Suprapubic skin (tissue), 4 donors: ENCODE measurements around the gene TTC23. TPM values are rescaled to one million over a fixed set of nuclear protein-coding genes. Genes with fewer than 3 reads are reported as not detected.
A peak's percentile ranks its signal among the peaks of the same experiment; 100 is the strongest.

Experiments
- DNase-seq, 2 donors: peaks; one replicate each; pipeline ENCODE4 v3.0.0-alpha.2; 2019; ENCODE audit warnings: low spot score in 2 of 2
- H3K27ac ChIP-seq: fragments of 200-600 bp; sonication (generic); one replicate; pipeline ENCODE4 v1.5.1; 2019
- H3K27me3 ChIP-seq: fragments of 200-600 bp; sonication (generic); one replicate; pipeline ENCODE4 v1.5.1; 2019
- H3K36me3 ChIP-seq: fragments of 200-600 bp; sonication (generic); one replicate; pipeline ENCODE4 v1.5.1; 2019
- H3K4me1 ChIP-seq: fragments of 200-600 bp; sonication (generic); one replicate; pipeline ENCODE4 v1.5.1; 2019
- H3K4me3 ChIP-seq: fragments of 200-600 bp; sonication (generic); one replicate; pipeline ENCODE4 v1.5.1; 2019; ENCODE audit warnings: mild to moderate bottlenecking
- H3K9me3 ChIP-seq: fragments of 200-600 bp; sonication (generic); one replicate; pipeline ENCODE4 v1.5.1; 2019
- EP300 ChIP-seq: sonication (generic); formaldehyde crosslinking; IDR thresholded peaks from one replicate; pipeline ENCODE4 v1.6.1; 2017; ENCODE audit warnings: antibody characterized with exemption
- POLR2A ChIP-seq, 2 donors: fragments of 450-650 bp; IDR thresholded peaks; one replicate each; pipeline ENCODE4 v1.6.1; 2017; ENCODE audit warnings: antibody characterized with exemption in 2 of 2, mild to moderate bottlenecking in 2 of 2, moderate library complexity in 2 of 2
- POLR2AphosphoS5 ChIP-seq, 3 donors: sonication (generic); formaldehyde crosslinking; IDR thresholded peaks; one replicate each; pipeline ENCODE4 v1.6.1; 2017; ENCODE audit warnings: antibody characterized with exemption in 3 of 3
- WGBS: methylation state at CpG from one replicate; pipeline ENCODE4 v1.1.5; 2018; 5-methylcytosine and 5-hydroxymethylcytosine counted together
- total RNA-seq, 4 donors: library from RNA; depleted of rRNA; stranded (reverse); fragments of >200 nt; gene quantifications; one replicate each; pipeline ENCODE4 v1.1.0, GENCODE V29; 2016
- TF ChIP-seq, protein P1 (sequence below), 2 donors: fragments of 200-600 bp in 1 of 2; fragments of 450-650 bp in 1 of 2; sonication (generic) in 1 of 2; IDR thresholded peaks; one replicate each; pipeline ENCODE4 v1.5.1; 2016 to 2019; ENCODE audit warnings: antibody characterized with exemption in 2 of 2, mild to moderate bottlenecking in 1 of 2, moderate library complexity in 1 of 2

Gene TTC23
- total RNA-seq, 4 donors from 2014 or later, result 14.4 to 34.6 (median 17.6) TPM

DNA sequence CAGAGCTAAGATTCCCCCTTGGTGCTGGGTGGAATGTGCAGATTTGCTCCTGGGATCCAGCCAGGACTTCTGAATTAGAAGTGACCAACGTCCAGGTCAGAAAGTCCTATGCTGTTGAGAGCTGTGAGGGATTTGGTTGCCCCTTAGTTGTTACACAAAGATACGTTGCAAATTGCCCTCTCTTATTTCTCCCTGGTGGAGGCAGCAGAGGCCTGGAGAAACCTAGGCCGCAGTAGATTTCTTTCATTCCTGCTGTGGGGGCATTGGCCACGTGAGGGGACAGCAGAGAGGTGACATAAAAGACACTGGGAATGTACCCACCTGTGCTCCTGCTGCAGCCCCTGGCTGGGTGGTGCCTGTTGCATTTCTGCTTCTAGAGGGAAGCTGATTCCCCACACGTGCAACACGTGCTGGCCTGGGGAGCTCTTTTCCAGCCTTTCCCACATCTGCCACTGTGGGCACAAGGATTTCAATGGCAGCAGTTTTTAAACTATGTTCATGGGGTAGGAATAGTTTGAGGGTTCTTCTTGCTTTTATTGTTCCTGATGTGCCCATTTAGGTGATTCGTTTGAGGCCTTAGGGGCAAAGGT, 78.8 kb downstream of the TTC23 start:
- no peak overlapping the region for H3K4me3 ChIP-seq
- peak overlapping the region; percentile 45 for H3K27ac ChIP-seq
- H3K36me3 ChIP-seq, result peaks cover 62% of the 10 kb centered on the region
- no peak for DNase-seq
- 69% methylated on average over 7 of the region's 7 CpGs for WGBS
- H3K4me1 ChIP-seq, result no peaks in the 10 kb centered on the region
- H3K9me3 ChIP-seq, result no peaks in the 10 kb centered on the region
- no peaks in the 10 kb centered on the region for H3K27me3 ChIP-seq
- no peak for TF ChIP-seq POLR2AphosphoS5 (IDR thresholded peaks at IDR 0.05)
- no peak for TF ChIP-seq POLR2A (IDR thresholded peaks at IDR 0.05)
- TF ChIP-seq EP300, result no peak
- TF ChIP-seq, protein P1, sequence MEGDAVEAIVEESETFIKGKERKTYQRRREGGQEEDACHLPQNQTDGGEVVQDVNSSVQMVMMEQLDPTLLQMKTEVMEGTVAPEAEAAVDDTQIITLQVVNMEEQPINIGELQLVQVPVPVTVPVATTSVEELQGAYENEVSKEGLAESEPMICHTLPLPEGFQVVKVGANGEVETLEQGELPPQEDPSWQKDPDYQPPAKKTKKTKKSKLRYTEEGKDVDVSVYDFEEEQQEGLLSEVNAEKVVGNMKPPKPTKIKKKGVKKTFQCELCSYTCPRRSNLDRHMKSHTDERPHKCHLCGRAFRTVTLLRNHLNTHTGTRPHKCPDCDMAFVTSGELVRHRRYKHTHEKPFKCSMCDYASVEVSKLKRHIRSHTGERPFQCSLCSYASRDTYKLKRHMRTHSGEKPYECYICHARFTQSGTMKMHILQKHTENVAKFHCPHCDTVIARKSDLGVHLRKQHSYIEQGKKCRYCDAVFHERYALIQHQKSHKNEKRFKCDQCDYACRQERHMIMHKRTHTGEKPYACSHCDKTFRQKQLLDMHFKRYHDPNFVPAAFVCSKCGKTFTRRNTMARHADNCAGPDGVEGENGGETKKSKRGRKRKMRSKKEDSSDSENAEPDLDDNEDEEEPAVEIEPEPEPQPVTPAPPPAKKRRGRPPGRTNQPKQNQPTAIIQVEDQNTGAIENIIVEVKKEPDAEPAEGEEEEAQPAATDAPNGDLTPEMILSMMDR (IDR thresholded peaks at IDR 0.05), result no peak

DNA sequence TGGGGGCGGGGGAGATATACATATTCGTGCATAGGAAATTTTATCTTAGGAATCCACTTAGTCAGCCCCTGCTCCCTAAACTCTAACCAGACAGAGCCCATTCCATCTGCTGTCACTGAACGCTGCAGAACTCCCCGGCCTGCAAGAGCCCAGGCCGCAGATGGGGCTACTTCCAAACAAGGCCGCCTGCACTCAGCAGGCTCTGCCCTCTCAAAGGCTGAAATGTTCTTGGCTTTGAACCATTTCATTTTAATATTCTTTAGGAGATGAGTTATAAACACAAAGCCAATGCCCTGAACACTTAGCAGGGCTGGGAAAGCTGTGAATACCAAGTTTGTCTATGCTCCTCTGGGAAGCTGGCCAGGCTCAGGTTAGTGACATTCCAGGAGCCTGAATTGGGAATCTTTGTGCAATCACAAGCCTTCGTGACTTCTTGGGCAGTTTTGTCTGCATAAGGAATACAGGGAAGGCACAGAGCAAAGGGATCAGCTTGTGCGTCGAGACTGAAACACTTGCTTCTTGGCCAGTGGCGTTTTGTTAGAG, 79.5 kb downstream of the TTC23 start:
- Histone ChIP-seq H3K36me3 (peaks cover 58% of the 10 kb centered on the region), H3K27me3 (no peaks in the 10 kb centered on the region), H3K4me1 (no peaks in the 10 kb centered on the region), H3K4me3 (no peak overlapping the region), H3K27ac (peak overlapping the region; percentile 61), H3K9me3 (no peaks in the 10 kb centered on the region)
- WGBS, result 79% methylated on average over 10 of the region's 10 CpGs
- TF ChIP-seq EP300, result peak; percentile 95
- TF ChIP-seq POLR2AphosphoS5 (IDR thresholded peaks at IDR 0.05), result no peak
- DNase-seq, result no peak

DNA sequence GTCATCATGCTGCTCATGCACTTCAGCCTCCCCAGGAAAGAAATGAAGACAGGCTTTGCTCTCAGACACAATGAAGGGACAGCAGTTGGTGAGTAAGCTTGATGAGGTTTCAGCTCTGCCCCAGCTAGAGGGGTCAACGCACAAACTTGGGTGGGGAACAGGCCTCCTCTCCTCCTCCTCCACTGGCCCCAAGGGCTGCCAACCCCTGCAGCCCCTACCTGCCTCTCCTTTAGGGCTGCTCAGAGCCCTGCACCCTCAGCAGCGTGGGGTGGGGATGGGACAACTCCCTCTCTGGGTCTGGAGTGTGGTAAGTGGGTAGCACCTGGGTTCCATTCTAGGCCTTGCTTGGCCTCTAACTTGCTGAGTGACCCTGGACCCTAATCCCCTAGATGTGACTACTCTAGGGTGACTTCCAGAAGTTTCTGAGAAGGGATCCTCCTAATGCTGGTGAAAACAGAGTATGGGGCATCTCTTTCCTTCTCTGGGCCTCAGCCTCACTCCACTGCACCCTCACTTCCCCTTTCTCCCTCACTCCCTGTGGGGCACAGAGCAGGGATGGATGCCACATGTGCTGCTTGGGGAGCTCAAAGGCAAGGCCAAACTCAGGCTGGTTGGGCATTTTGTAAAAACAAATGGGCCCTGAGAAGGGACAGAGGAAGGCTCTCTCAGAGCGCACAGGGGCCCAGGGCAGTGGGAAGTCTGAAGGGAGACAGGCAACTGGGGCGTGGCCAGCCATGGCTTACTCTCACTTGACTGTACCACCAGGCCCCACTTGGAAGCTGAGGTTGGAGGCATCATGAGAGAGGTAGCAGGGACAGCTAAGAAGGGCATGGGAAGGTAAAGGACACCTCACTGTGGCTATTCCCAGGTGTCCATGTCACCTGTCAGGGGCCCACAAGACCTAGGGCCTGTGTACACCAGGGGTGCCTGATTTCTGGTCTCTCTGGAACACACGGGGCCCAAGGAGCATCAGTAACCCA, 80.5 kb downstream of the TTC23 start:
- Histone ChIP-seq H3K36me3 (peaks cover 56% of the 10 kb centered on the region), H3K9me3 (no peaks in the 10 kb centered on the region), H3K27me3 (no peaks in the 10 kb centered on the region), H3K4me3 (no peak overlapping the region), H3K27ac (peak overlapping the region; percentile 61), H3K4me1 (no peaks in the 10 kb centered on the region)
- DNase-seq, result no peak
- TF ChIP-seq, protein P1 (IDR thresholded peaks at IDR 0.05), result no peak
- TF ChIP-seq POLR2A (IDR thresholded peaks at IDR 0.05), result no peak
- TF ChIP-seq EP300, result no peak
- no peak for TF ChIP-seq POLR2AphosphoS5 (IDR thresholded peaks at IDR 0.05)
- WGBS, result 93% methylated on average over 5 of the region's 5 CpGs

DNA sequence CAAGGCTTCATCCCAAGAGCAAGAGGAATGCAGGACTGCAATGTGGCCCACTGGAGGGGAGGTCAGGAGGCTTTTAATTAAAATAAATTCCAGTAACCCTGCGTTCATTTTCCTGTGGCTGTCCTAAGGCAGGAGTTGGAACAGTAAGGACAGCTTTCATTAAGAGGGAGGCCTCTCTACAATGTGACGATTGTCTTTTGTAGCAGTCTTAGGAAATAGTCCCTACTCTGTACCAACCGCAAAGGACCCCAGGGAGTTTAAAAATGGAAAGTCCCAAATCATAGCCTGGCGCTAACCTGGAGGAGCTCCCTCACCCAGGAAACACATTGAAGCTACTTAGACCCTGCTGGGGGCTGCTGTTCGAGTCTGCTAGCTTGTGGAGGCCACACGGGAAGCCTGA, 81.7 kb downstream of the TTC23 start:
- Histone ChIP-seq H3K4me3 (no peak overlapping the region), H3K27ac (no peak overlapping the region), H3K4me1 (no peaks in the 10 kb centered on the region), H3K36me3 (peaks cover 54% of the 10 kb centered on the region), H3K9me3 (no peaks in the 10 kb centered on the region), H3K27me3 (no peaks in the 10 kb centered on the region)
- WGBS, result 75% methylated on average over 5 of the region's 6 CpGs
- DNase-seq, result no peak
- TF ChIP-seq POLR2AphosphoS5 (IDR thresholded peaks at IDR 0.05), result no peak
- TF ChIP-seq POLR2A (IDR thresholded peaks at IDR 0.05), result no peak
- TF ChIP-seq, protein P1 (IDR thresholded peaks at IDR 0.05), result no peak
- no peak for TF ChIP-seq EP300

DNA sequence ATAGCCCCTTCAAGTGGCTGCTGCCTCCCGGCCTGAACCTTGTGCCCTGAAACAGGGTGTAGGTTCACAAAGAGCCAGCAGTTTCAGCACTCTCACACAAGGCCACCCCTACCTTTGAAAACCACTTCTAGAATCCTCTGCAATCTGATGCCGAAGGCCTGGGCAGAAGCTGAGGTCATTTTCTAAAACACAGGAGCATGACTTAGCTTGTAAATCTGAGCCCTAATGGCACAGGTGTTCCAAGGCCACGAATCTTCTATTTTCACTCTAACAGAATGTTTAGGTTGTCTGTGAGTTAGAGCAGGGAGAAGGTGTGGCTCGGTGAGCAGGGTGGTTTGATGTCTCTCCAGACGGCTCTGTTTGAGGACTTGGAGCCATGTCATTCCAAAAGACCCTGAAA, 82.2 kb downstream of the TTC23 start:
- DNase-seq, result no peak
- Histone ChIP-seq H3K4me3 (no peak overlapping the region), H3K27me3 (no peaks in the 10 kb centered on the region), H3K27ac (no peak overlapping the region), H3K4me1 (no peaks in the 10 kb centered on the region), H3K36me3 (peaks cover 50% of the 10 kb centered on the region), H3K9me3 (no peaks in the 10 kb centered on the region)
- 78% methylated on average over 5 of the region's 5 CpGs for WGBS
- TF ChIP-seq POLR2A (IDR thresholded peaks at IDR 0.05) (no peak), POLR2AphosphoS5 (IDR thresholded peaks at IDR 0.05) (no peak), EP300 (no peak)
- TF ChIP-seq, protein P1 (IDR thresholded peaks at IDR 0.05), result no peak
